T-helper 1 cell treated with Interleukin-12 subunit alpha and Interleukin-12 subunit beta and Interleukin-4 antibody, amounts not matched to agents 30 ng/mL and 1 ng/mL, for 36 hours (primary cell): ENCODE results near the gene MRPL34. TPM values are rescaled to one million over a fixed set of nuclear protein-coding genes. Genes with fewer than 3 reads are reported as not detected.

Experiments
- intact Hi-C: fragments of 100-400 bp; cut with micrococcal nuclease; formaldehyde crosslinking; loops from one replicate; pipeline ENCODE4 v1.15.1; 2024
- total RNA-seq: library from RNA; stranded (reverse); gene quantifications from 2 replicates; pipeline ENCODE4 v1.2.3, GENCODE V29; 2022

MRPL34 gene
- total RNA-seq, 1 donor from 2014 or later = 81.3 TPM

DNA sequence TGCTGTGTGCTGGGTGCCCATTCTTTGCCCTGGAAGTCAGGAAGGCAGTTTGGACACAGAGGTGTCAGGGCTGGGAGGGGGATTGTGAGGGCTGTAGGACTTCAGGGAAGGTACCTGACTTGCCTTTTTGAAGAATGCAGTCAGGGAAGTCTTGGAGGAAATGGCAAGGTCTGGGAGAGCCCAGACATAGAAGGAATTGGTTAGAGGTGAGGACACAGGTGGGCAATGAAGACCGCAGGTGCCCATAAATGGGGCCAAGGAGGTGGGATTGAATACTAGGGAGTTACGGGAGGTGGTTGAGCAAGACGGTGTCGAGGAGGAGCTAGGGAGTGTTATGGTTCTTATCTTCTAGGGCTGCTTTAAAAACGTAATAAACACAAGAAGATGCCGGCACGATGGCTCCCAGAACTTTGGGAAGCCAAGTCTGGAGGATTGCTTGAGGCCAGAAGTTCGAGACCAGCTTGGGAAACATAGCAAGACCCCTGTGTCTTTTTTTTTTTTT is 2.3 kb downstream of the MRPL34 start:
- intact Hi-C loops = loop anchor here (5.0 kb wide), 2 partner anchors 204 to 1214 kb away; partner anchors contain the start of genes ELL and PGLS

DNA sequence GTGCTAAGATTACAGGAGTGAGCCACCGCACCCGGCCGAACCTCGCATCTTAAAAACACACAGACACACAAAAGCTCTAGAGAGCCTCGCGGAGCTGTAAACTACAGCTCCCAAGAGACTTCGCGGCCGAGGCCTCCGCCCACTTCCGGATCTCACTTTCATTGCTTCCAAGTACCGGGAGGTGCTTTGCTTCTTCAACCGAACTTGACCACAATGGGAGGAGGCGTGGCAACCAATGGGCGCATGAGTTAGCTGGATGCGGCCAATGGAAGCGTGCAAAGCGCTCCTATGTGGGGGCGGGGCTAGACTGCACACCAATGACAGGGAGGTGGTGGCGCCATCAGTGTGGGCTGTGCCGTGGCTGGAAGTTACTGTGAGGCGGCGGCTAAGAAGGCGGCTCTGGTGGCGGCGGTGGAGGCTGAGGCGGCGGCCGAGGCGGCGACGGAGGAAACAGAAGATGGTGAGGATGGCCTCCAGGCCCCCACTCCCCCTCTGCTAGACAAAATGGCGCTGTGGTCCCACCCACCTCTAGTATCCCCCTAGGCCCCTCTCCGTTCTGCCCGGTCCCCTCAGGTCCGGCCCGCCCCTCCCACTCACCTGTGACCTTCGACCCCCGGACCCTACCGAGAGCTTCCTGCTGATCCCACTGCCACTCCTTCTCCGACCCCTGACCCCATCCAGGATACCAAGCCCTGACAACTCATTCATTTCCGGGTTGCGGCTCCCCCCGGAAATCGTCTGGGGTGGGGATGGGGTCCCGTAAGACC is 3.7 kb downstream of the MRPL34 start, which contains the start of gene DDA1:
DDA1 (plus strand) TSS at position 366 of the 767 bp plus-strand sequence; CDS start at position 458, 92 bp downstream.
- intact Hi-C loops = loop anchor here (1.0 to 5.0 kb wide), 14 partner anchors 17 to 1213 kb away; partner anchors contain the start of genes BABAM1, BST2, COLGALT1 and ELL

DNA sequence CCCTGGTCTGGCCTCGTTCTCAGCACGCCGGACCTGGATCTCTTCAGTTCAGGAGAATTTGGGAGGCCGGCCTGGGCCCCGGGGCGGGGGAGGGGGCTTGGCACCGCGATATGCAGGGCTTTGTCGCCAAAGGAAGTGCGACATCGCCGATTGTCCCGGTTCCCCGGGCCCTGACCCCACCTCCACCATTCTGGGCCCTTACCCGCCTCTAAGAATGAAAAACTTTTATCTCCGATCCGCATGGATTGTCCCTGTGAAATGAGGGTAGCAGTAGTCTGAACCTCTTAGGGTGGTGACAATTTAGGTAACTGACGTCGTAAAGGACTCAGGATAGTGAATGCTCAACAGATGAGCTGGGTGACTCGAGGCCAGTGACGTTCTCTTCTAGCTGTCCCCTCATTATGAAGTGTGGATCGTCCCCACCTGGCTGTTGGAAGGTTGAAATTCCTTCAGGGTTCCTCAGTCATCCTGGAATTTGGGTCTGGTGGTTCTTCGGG is 4.3 kb downstream of the MRPL34 start:
- intact Hi-C loops = loop anchor here (1.0 to 5.0 kb wide), 14 partner anchors 18 to 1212 kb away; partner anchors contain the start of genes BABAM1, BST2, COLGALT1 and ELL

DNA sequence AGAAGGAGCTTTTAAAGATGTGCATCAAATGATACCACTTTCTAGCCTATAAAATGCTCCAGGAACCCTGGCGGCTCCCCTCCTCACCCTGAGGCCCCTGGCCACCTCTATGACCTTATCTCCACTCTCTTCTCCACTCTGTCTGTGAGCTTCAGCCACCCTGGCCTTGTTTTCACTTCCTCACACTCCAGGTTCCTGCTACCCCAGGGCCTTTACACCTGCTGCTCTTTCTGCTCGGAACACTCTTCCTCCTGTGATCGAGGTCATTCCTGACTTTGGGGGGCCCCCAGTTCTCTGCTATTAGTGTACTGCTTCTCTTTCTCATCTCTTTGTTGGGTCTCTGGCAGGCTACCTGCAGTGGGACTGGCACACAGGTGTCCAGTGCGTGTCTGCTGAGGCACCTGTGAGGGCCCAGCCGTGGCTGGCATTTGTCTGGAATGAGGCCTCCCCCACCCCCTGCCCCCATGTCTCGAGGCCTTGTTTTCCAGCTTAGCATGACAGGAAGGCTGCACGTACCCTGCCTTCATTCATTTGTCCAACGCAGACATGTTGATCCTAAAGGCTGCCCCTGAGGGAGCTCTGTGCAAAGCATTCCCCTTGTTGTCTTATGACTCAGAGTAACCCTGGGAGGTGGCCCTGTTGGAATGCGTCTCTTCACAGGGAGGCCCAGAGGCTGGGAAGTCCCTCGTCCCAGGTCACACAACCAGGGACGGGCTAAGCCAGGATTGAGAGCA is 6.0 kb downstream of the MRPL34 start:
- intact Hi-C loops = no loop called here

DNA sequence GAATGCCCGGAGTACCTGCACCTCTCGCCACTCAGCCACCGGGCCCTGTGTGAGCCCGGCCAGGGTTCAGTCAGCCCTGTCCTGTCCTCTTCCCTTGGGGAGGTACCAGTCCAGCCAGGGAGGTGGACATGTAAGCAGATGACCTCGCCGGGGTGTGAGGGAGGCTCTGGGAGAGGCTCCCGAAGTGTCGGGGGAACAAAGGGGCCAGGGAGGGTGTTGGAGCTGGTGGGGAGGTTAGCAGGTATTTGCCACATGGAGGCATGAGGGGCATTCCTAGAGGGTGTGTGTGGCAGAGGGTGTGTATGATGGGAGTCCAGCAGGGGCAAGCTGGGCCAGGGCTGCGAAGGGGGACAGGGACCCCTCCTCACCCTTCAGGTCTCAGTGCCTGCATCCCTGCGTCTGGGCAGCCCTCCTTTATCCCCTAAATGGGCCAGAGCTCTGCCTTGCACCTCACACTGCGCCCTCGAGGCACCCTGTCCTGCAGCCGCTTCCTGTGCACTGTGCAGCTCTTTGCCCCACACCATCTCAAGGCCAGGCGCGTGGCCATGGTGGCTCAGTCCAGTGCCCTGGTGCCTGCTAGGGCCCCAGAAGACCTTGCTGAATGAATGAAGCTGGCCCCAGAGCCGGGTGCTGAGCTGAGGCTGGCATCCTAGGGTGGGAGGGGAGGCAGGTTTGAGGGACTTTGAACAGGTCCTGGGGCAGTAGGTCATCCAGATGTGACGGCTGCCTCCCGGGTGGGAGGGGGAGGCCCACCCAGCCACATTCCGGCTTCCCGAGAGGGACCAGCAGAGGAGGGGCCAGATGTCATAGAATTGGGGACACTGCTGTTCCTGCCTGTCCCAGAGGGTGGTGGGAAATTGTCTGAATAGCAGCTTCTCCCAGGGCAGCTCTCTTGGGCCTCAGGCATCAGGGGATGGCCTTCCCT is 6.8 kb downstream of the MRPL34 start:
- intact Hi-C loops = no loop called here

DNA sequence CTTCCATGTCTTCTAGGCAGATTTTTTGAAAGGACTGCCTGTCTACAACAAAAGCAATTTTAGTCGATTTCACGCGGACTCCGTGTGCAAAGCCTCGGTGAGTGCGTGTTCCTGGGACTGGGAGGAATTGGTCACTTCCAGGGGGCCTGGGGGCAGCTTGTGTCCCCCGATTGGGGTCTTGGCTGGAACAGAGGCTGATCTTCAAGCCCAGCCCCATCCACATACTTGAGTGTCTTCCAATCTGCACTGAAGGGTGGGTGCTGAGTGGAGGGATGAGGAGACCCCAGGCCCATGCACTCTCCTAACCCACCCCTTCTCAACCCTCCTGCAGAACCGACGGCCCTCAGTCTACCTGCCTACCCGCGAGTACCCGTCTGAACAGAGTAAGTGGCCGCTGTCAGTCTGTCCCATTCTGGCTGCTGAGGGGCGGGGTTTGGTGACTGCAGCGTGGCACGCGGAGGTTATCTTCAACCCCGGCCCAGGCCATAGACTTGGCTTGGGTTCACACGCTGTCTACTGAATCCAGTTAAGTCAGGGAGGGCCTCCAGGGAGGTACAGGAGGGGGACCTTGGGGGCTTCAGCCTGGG is 8.4 kb downstream of the MRPL34 start:
- intact Hi-C loops = no loop called here

DNA sequence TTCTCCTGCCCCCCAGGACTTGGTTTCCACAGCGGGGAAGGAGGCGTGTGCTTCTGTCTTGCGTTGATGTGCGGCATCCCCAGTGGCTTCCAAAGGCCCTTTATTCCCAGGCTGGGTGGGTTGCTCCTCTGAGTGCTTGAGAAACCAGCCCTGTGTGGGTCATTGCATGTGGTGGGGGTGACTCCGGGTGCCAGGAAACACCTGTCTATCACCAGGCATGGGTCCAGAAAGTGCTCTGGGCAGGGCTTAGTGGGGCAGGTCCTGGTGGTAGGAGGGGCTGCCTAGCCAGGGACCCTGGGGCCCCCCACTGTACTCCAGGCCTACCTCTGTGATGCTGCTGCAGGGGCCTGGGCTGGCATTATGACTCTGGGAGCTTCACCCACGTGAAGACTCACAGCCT is 13.3 kb downstream of the MRPL34 start:
- intact Hi-C loops = no loop called here

DNA sequence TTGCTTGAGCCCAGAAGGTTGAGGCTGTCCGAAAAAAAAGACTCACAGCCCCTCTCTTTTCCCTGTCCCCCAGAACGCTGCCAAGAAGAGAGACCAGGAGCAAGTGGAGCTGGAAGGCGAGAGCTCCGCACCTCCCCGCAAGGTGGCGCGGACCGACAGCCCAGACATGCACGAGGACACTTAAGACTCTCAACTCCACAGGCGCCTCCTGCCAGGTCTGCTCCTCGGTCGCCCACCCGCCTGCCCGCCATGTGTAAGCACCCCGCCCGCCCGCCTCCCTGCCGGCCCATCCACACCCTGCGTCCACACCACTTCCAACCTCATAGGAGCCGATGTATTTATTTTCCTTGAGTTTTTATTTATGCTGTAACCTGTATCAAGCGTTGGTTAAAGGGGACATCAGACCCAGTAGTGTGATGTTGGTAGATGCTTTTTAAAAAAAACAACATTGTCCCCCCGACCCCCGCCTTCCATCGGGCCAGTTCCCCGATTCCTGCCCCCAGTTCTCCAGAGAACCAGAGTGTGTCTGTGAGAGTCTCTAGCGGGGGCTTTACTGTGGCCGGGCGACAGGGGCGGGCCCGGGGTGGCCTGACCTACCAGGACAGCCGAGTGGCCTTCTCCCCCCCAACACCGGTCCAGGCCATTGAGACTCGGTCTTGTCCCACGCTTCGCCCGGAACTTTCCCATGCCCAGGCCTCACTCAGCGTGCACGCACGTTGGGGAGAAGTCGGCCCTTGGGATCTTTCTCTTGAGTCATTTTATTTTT is 14.0 kb downstream of the MRPL34 start:
- intact Hi-C loops = no loop called here

DNA sequence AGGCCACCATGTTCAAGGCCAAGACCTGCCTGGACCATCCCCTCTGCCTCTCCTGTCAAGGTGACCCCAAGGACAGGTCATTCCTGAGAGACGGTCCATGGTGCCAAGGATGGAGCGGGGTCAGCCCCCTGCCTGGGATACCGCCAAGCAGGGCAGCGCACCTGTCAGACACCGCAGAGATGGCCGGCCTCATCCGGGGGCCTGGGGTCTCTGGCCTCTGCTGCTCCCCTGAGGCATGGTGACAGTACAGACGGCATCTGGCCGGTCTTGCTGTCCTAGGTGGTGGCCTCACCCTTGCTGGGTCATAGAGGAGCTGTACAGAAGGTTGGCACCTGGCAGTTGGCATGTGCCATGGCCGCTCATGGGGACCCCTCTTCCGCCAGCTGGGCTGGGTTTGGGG is 14.8 kb downstream of the MRPL34 start:
- intact Hi-C loops = no loop called here

DNA sequence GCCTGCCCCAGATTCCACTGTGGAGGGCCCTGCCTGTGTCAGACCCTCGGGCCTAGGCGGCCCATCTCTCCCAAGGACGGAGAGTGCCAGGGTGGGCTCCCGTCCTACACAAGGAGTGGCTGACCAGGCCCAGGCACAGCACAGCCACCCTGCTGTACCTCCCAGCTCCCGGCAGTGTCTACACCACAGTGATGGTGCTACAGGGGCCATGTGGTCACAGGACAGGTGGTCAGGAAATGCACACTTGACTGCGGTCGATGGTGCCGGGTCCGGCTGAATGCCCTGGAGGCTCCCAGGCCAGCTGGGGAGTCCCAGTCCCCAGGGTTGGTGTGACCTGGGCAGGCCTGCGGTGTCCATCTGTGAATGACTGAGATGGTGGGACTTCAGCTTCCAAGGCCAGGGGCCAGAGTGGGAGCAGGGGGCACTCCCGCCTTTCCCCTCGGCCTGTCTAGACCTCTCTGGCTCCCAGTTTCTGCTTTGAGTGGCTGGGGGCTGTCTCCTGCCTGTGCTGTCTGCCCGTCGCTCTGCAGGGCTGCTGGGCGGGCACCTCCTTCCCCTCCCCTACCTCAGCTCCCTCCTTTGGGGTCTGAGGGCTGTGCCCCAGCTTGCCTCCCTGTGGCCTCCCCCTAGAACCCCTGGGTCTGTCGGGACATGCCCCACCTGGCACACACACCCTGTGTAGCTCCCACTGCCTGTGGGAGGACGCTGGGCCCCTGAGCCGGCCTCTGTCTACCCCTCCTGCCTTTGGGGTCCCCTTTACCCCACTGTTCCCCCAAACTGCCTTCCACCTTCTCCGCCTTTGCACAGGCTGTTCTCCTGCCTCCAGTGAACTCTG is 16.2 kb downstream of the MRPL34 start:
- intact Hi-C loops = no loop called here

DNA sequence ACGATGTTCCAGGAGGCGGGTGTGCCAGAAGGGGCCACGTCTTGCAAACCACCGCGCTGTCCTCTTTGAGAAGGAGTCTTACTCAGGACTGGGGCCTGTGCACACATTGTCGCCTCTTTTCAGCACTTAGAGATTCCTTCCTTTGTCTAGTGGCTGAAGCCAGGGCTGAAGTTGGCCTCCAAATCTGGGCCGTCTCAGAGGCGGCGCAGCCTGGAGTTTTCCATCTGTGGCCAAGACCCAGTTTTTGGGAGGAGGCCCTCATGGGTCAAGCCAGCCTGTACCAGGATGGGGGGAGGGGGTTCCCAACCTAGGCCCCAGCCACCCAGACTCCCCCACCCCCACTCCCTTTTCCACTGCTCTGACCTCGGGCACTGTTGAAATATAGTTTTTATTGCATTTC is 17.2 kb downstream of the MRPL34 start:
- intact Hi-C loops = no loop called here

DNA sequence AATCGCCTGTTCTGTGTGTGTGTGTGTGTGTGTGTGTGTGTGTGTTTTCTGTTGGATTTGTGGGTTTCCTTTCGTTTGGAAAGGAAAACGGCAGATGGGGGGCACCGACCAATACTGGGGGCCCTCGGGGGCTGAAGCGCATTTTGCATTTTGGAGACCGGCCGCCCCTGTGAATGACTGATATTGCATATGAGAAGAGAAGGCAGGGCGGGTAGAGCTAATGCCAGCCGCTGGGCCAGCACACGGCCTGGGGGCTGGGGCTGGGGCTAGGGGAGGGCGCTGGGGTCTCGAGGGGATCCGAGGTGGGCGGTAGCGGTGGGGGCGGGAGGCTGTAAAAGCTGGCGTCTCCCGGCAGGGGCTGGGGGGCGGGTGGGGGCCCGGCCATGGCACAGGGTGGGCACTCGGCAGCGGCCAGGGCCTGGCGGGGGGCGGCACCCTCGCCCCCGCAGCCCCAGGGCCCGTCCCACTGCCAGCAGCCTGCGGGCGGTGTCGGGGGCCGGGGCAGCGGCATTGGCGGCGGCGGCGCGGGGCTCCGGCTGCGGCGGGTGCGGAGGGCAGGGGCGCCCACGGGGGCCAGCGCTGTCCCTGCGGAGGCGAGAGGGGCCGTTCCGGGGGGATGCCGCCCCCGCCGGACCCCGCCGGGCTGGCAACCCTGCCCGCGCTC is 17.8 kb downstream of the MRPL34 start:
- intact Hi-C loops = no loop called here

DNA sequence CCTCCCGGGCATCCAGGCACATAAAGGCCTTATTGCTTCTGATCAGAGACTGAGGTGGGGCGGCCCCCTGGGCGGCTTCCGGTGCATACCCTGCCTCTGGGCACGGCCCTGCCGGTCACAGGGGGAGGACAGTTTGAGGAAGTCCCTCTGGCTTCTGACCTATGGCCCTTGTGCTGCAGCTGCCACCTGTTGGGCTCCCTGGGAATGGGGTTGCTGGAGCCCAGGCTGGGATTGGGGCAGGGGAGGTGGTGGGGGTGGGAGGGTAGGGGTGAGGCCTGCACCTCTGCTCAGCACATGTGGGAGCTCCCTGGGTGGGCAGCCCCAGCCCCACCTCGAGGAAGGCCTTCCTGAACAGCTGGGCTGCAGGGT is 18.3 kb downstream of the MRPL34 start:
- intact Hi-C loops = no loop called here

DNA sequence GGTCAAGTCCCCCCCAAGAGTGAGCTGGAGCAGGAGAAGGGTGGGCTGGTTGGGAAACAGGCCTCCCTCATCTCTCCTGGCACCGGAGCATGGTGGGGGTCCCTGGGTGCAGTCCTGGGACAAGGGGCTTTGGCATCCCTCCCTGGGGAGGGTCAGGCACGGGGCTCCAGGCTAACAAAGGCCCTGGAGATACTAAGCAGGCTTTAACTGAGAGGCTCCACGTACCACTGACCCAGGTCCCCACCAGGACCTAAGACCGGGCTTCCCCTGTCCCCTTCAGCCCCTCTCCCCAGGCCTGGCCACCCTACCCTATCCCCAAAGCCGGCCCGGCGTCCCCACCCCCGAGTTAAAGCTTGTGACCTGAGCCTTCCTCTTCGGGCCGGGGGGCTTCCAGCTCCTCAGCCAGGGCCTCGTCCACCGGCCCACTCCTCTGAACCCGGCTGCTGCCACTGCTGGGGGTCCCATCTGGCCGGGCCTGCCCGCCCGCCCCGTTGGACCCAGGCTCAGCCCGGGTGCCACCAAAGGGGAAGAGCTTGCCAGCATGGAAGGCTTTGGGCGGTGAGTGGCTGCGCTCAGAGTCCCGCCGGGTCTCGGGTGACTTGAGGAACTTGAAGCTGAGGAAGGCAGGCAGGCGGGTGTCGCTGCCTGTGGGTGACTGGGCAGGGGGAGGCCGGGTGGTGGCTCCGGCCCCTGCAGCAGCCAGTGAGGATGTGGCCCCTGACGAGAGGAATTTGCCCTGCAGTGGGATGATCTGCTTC is 18.9 kb downstream of the MRPL34 start:
- intact Hi-C loops = no loop called here

DNA sequence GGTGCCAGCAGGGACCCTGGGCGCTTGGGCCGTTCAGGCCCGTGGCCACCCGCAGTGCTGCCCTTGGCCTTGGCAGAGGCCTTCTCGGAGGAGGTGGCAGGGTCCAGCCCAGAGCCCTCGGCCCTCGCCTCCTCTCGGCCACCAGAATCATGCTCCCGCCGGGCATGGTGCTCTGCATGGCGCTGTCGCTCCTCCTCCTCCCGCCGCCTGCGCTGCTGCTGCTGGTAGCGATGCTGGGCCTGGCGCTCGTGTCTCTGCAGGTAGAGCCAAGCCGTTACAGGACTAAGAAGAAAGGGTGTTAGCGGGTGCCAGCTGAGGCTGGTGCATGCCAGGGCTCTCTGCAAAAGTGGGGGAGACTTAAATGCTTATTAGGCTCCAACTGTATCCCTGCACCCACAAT is 19.5 kb downstream of the MRPL34 start:
- intact Hi-C loops = no loop called here

DNA sequence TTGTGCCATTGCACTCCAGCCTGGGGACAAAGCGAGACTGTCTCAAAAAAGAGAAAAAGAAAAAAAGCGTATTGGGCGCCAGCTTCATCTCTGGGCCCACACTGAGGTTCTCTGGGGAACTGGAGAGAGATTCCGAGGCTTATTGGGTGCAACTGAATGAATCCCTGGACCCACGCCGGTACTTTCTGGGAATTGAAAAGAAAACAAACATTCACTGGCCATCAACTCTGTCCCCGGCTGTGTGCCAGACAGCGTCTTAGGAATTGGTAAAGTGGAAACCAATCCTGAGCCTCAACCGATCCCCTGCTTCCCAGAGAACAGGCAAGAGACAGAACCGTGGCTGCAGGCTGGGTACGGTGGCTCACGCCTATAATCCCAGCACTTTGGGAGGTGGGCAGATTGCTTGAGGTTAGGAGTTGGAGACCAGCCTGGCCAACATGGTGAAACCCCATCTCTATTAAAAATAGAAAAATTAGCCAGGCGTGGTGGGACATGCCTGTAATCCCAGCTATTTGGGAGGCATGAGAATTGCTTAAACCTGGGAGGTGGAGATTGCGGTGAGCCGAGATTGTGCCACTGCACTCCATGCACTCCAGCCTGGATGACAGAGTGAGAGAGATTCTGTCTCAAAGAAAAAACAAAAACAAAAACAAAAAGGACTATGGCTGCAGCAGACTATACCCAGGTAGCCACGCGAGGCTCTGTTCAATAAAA is 20.4 kb downstream of the MRPL34 start:
- intact Hi-C loops = no loop called here

DNA sequence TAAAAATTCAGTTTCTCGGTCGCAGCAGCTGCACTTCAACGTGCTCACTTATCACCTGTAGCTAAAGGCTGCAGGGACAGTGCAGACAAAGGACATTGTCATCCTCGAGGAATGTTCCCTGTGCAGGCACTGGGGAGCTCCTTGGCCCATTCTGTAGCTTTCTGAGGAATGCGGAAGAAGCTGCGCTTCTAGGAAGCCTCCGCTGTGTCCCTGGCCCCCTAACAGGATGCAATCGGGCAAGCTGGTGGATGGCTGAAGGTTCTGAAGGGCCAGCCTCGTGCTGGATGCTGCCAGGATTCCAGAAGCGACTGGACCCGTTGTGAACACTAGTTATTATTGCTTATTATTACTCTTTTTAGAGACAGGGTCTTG is 20.9 kb downstream of the MRPL34 start:
- intact Hi-C loops = no loop called here
